ENCODE data around the gene MLC1. TPM values are rescaled to one million over a fixed set of nuclear protein-coding genes. Genes with fewer than 3 reads are reported as not detected.

Gene MLC1
- polyA plus RNA-seq, 1 donor (not counting 4 experiments of a cell fraction or from before 2014, with no cell fraction given), result not detected

DNA sequence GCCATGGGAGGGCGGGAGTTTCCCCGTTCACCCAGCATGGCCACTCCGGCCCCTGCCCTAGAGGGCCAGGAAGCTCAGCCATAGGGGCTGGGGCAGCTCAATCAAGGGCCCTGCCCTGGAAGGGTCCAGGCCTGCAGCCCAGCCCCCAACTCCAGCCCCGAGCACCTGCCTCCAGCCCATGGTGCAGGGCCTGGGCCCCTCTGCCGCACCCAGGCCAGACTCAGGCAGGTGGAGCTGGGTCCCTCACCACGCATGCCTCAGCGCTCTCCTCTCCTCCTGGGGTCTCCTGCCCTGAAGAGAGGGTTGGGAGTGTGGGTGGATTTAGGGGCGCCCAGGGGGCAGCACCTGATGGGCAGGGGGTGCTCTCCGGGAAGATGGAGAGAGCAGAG lies 13.1 kb downstream of the MLC1 start:
- no peak for FAIRE-seq

DNA sequence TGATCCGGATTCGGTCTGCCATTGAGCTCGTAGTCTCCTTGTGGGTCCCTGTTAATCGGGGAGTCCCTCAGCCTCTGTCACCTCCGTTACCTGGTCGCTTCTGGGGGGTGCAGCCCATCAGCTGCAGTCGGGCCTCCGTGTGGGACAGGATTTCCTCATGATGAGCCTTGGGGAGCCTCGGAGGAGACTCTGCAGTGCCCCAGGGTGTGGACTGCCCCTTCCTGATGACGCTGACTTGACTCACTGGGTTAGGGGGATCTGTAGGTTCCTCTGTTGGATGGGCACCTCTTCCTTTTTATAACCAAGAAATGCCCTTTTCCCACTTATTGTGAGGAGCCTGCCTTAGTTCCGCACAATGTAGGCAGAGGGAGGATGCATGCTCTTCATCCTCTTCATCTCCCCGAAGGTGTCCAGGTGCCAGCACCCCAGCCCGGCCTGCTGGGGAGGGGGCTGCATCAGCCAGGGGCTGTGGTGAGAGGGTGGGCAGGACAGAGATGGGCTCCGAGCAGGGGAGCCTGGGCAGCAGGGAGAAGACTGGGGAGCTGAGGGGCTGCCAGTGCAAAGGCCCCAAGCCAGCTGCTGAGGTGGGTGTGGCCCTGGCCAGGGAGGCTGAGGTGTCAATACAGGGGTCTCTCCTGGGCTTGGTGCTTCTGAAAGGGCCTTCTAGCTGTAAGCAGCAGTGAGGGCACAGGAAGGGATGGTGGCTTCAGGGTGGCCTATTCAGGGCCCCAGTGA lies 13.6 kb downstream of the MLC1 start:
- Histone ChIP-seq H3K27me3 (ENCODE audit: control insufficient read depth, extremely low read depth, insufficient read depth, low read length) (peaks cover 11% of the 10 kb centered on the region), H3K9me1 (ENCODE audit: control insufficient read depth, extremely low read depth, insufficient read depth, low read length) (no peaks in the 10 kb centered on the region), H2AFZ (ENCODE audit: control insufficient read depth, low read length) (no peak overlapping the region), H3K79me2 (ENCODE audit: control insufficient read depth, insufficient read depth, low read length) (no peaks in the 10 kb centered on the region), H4K20me1 (ENCODE audit: control insufficient read depth, extremely low read depth, insufficient read depth, low read length) (no peaks in the 10 kb centered on the region), H3K9ac (ENCODE audit: control insufficient read depth, extremely low read depth, insufficient read depth, low read length) (no peak overlapping the region), H3K4me1 (ENCODE audit: control insufficient read depth, extremely low read depth, insufficient read depth, low read length) (no peaks in the 10 kb centered on the region), H3K4me2 (ENCODE audit: control insufficient read depth, extremely low read depth, insufficient read depth, low read depth, low read length) (no peak overlapping the region), H3K36me3 (ENCODE audit: control insufficient read depth in 2 of 2, extremely low read depth in 1 of 2, insufficient read depth in 2 of 2, low read length in 2 of 2) (no peaks in the 10 kb centered on the region), H3K4me3 (ENCODE audit: control insufficient read depth in 2 of 3, extremely low read depth in 1 of 3, insufficient read depth in 2 of 3, low read depth in 1 of 3, low read length in 3 of 3) (no peak overlapping the region), H3K27ac (ENCODE audit: control insufficient read depth, insufficient read depth, low read length) (no peak overlapping the region), H3K9me3 (ENCODE audit: control insufficient read depth, low read depth, low read length) (no peaks in the 10 kb centered on the region)
- FAIRE-seq, result no peak
- DNase-seq (ENCODE audit: low read depth, low spot score), result no peak
- TF ChIP-seq, protein P1, sequence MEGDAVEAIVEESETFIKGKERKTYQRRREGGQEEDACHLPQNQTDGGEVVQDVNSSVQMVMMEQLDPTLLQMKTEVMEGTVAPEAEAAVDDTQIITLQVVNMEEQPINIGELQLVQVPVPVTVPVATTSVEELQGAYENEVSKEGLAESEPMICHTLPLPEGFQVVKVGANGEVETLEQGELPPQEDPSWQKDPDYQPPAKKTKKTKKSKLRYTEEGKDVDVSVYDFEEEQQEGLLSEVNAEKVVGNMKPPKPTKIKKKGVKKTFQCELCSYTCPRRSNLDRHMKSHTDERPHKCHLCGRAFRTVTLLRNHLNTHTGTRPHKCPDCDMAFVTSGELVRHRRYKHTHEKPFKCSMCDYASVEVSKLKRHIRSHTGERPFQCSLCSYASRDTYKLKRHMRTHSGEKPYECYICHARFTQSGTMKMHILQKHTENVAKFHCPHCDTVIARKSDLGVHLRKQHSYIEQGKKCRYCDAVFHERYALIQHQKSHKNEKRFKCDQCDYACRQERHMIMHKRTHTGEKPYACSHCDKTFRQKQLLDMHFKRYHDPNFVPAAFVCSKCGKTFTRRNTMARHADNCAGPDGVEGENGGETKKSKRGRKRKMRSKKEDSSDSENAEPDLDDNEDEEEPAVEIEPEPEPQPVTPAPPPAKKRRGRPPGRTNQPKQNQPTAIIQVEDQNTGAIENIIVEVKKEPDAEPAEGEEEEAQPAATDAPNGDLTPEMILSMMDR (optimal IDR thresholded peaks at IDR 0.05 in 1 of 3, IDR thresholded peaks at IDR 0.05 in 1 of 3, conservative IDR thresholded peaks at IDR 0.05 in 1 of 3; ENCODE audit: extremely low read depth in 1 of 3, insufficient read depth in 2 of 3, low read length in 3 of 3), result no peak
- TF ChIP-seq EZH2 (IDR thresholded peaks at IDR 0.05; ENCODE audit: low read length), result no peak
- dilution Hi-C loops (cut with MboI; ENCODE audit: extremely low pct_ligation_motif_present, low sequenced_read_pairs), result no loop called here

More for the DNA sequence above, 13.1 kb downstream of the MLC1 start:
- Histone ChIP-seq H2AFZ (ENCODE audit: control insufficient read depth, low read length) (no peak overlapping the region), H3K4me2 (ENCODE audit: control insufficient read depth, extremely low read depth, insufficient read depth, low read depth, low read length) (no peak overlapping the region), H3K4me3 (ENCODE audit: control insufficient read depth in 2 of 3, extremely low read depth in 1 of 3, insufficient read depth in 2 of 3, low read depth in 1 of 3, low read length in 3 of 3) (no peak overlapping the region), H3K27me3 (ENCODE audit: control insufficient read depth, extremely low read depth, insufficient read depth, low read length) (peaks cover 11% of the 10 kb centered on the region), H3K36me3 (ENCODE audit: control insufficient read depth in 2 of 2, extremely low read depth in 1 of 2, insufficient read depth in 2 of 2, low read length in 2 of 2) (no peaks in the 10 kb centered on the region), H3K27ac (ENCODE audit: control insufficient read depth, insufficient read depth, low read length) (no peak overlapping the region), H4K20me1 (ENCODE audit: control insufficient read depth, extremely low read depth, insufficient read depth, low read length) (no peaks in the 10 kb centered on the region), H3K4me1 (ENCODE audit: control insufficient read depth, extremely low read depth, insufficient read depth, low read length) (no peaks in the 10 kb centered on the region), H3K9me1 (ENCODE audit: control insufficient read depth, extremely low read depth, insufficient read depth, low read length) (no peaks in the 10 kb centered on the region), H3K9ac (ENCODE audit: control insufficient read depth, extremely low read depth, insufficient read depth, low read length) (no peak overlapping the region), H3K79me2 (ENCODE audit: control insufficient read depth, insufficient read depth, low read length) (no peaks in the 10 kb centered on the region), H3K9me3 (ENCODE audit: control insufficient read depth, low read depth, low read length) (no peaks in the 10 kb centered on the region)
- dilution Hi-C loops (cut with MboI; ENCODE audit: extremely low pct_ligation_motif_present, low sequenced_read_pairs), result no loop called here
- TF ChIP-seq, protein P1 (optimal IDR thresholded peaks at IDR 0.05 in 1 of 3, IDR thresholded peaks at IDR 0.05 in 1 of 3, conservative IDR thresholded peaks at IDR 0.05 in 1 of 3; ENCODE audit: extremely low read depth in 1 of 3, insufficient read depth in 2 of 3, low read length in 3 of 3), result no peak
- no peak for TF ChIP-seq EZH2 (IDR thresholded peaks at IDR 0.05; ENCODE audit: low read length)
- DNase-seq (ENCODE audit: low read depth, low spot score), result no peak
